NCI-H2029 (cell line): ENCODE results near the gene GORASP1.

Experiments used
- DNase-seq: peaks from one replicate; lab custom pipeline; 2025; lab: John Stamatoyannopoulos, UW

Gene GORASP1

GRCh38 chr3:39125841-39126500 is 18.5 kb upstream of the GORASP1 start:
- DNase-seq: no peak

- DNase-seq: no peak
Measured at GRCh38 chr3:39124876-39125840, 17.7 kb upstream of the GORASP1 start.

- DNase-seq: no peak
Measured at GRCh38 chr3:39122813-39123212, 15.4 kb upstream of the GORASP1 start.

GRCh38 chr3:39121621-39122020 is 14.2 kb upstream of the GORASP1 start:
- DNase-seq: no peak

GRCh38 chr3:39118931-39119660 is 11.7 kb upstream of the GORASP1 start:
- no peak for DNase-seq

- DNase-seq: no peak
Measured at GRCh38 chr3:39118079-39118478, 10.7 kb upstream of the GORASP1 start.

GRCh38 chr3:39115870-39116269 is 8.4 kb upstream of the GORASP1 start:
- no peak for DNase-seq

- no peak for DNase-seq
Measured at GRCh38 chr3:39114456-39114855, 7.0 kb upstream of the GORASP1 start.

GRCh38 chr3:39113291-39113690 is 5.9 kb upstream of the GORASP1 start:
- DNase-seq: no peak

- no peak for DNase-seq
Measured at GRCh38 chr3:39112535-39112934, 5.1 kb upstream of the GORASP1 start.

GRCh38 chr3:39112113-39112512 is 4.7 kb upstream of the GORASP1 start:
- DNase-seq: no peak

- DNase-seq: no peak
Measured at GRCh38 chr3:39110041-39110639, 2.7 kb upstream of the GORASP1 start.

- DNase-seq: no peak
Measured at GRCh38 chr3:39109086-39109485, 1.7 kb upstream of the GORASP1 start.

GRCh38 chr3:39108200-39108710 is 828 bp upstream of the GORASP1 start:
- DNase-seq: no peak

GRCh38 chr3:39106851-39107387 is 508 bp downstream of the GORASP1 start:
- no peak for DNase-seq

- no peak for DNase-seq
Measured at GRCh38 chr3:39106281-39106811, 1.1 kb downstream of the GORASP1 start.

- no peak for DNase-seq
Measured at GRCh38 chr3:39105687-39106063, 1.8 kb downstream of the GORASP1 start.

GRCh38 chr3:39104961-39105686 is 2.3 kb downstream of the GORASP1 start:
- peak; percentile 70 for DNase-seq

GRCh38 chr3:39103791-39104552 is 3.5 kb downstream of the GORASP1 start:
- DNase-seq: no peak

GRCh38 chr3:39103324-39103693 is 4.1 kb downstream of the GORASP1 start:
- DNase-seq: no peak
